ENCODE data around the gene MMP17.

Gene MMP17

DNA sequence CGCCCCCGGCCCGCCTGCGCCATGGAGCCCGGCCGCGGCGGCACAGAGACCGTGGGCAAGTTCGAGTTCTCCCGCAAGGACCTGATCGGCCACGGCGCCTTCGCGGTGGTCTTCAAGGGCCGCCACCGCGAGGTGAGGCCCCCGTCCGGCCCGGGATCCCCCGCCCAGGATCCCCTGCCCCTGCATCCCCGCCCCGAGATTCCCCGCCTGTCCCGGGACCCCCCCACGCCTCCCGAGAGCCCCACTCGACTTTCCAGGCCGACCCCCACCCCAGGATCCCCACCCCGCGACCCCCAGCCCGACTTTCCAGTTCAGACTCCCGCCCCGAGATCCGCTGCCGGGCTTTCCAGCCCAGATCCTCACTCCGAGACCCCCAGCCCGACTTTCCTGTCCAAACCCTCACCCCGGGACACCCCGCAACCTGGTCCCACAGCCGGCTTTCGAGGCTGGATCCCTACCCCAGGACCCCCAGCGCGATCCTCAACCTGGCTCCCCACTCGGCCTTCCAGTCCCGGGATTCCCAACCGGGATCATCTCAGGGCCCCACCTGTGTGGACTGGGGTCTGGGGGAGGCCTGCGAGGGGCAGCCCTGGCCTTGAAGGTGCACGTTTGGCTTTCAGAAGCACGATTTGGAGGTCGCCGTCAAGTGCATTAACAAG lies 66.9 kb downstream of the MMP17 start:
- H3K27me3 Mint-ChIP-seq (ENCODE audit: low read depth), result no peaks in the 10 kb centered on the region
- H3K36me3 Mint-ChIP-seq (ENCODE audit: low read depth), result no peaks in the 10 kb centered on the region
- peak overlapping the region; percentile 84 for H3K4me3 Mint-ChIP-seq
- peaks cover 5% of the 10 kb centered on the region for H3K4me1 Mint-ChIP-seq (ENCODE audit: low read depth)
- no peaks in the 10 kb centered on the region for H3K9me3 Mint-ChIP-seq
- H3K27ac Mint-ChIP-seq, result peak overlapping the region; percentile 82

DNA sequence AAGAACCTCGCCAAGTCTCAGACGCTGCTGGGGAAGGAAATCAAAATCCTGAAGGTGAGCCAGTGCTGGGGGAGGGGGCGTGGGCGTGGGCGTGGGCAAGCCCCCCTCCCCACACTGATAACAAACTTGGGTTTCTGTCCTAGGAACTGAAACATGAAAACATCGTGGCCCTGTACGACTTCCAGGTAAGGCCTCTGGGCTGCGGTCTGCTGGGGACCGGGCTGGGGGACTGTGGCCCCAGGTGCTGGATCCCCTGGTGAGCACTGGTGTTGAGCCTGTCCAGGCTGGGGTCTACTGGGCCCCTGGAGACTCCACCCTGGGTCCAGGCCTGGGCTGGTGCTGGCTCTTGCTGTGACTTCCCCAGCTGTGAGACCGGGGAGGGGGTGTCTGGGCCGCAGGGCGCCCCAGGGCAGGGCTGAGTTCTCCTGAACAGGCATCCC lies 67.5 kb downstream of the MMP17 start:
- no peaks in the 10 kb centered on the region for H3K27me3 Mint-ChIP-seq (ENCODE audit: low read depth)
- peak overlapping the region; percentile 84 for H3K4me3 Mint-ChIP-seq
- peak overlapping the region; percentile 82 for H3K27ac Mint-ChIP-seq

DNA sequence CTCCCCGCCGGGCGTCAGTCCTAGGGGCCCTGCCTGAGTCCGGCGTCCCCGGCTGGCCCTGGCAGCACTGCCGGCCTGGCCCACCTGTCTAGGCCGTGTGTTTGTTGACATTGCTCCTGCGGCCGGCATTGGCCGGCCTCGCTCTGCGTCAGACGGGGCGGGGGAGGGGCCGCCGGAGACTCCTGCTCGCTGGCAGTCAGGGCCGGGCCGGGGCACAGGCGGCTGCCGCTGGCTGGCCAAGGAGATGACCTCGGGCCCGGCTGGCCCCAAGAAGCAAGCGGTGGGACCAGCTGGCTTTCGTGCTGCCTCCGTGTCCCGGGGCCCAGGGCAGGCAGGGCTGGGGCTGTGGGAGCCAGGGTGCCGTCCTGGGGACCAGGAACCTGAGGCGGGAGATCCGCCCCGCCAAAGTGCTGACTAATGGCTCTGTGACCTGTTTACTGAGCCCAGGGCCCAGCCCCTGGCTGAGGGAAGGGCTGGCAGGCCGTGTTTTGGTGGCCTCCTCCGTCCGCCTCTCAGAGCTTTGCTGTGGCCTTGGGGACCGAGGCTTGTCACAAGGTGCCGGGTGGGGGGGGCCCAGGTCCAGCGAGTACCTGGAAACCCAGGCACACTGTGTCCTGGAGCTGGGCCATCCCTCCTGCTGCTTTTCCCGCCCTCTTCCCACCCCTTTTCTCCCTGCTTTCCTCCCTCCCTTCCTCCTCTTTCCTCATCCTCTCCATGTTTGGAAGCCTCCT lies 68.1 kb downstream of the MMP17 start:
- no peaks in the 10 kb centered on the region for H3K9me3 Mint-ChIP-seq
- peaks cover 6% of the 10 kb centered on the region for H3K4me1 Mint-ChIP-seq (ENCODE audit: low read depth)
- peak overlapping the region; percentile 82 for H3K27ac Mint-ChIP-seq
- H3K36me3 Mint-ChIP-seq (ENCODE audit: low read depth), result no peaks in the 10 kb centered on the region
- peak overlapping the region; percentile 84 for H3K4me3 Mint-ChIP-seq
- H3K27me3 Mint-ChIP-seq (ENCODE audit: low read depth), result no peaks in the 10 kb centered on the region

More for the DNA sequence above, 67.5 kb downstream of the MMP17 start:
- Mint-ChIP-seq H3K9me3 (no peaks in the 10 kb centered on the region), H3K4me1 (ENCODE audit: low read depth) (peaks cover 6% of the 10 kb centered on the region), H3K36me3 (ENCODE audit: low read depth) (no peaks in the 10 kb centered on the region)

DNA sequence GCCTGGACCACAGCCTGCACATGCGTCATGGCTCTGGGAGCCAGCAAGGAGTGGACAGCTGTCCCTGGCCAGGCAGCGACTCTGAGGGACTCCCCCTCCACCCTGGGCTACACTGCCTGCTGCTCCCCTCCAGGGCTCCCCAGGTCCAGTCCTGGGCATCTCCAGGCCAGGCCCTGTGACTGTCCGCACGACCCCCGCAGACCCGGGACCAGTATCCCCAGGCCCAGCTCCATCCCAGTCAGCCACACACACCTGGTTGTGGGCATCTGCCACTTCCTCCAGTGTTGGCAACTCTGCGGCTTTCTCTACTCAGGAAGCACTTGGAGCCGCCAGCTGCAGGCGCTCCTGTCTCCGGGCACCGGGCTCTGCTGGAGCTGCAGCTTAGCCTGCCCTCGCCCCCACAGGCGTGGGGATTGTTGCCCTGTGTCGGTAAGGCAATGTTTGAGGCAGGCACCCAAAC lies 68.6 kb downstream of the MMP17 start:
- H3K4me3 Mint-ChIP-seq, result peak overlapping the region; percentile 28
- no peaks in the 10 kb centered on the region for H3K27me3 Mint-ChIP-seq (ENCODE audit: low read depth)
- H3K27ac Mint-ChIP-seq, result no peak overlapping the region
- no peaks in the 10 kb centered on the region for H3K36me3 Mint-ChIP-seq (ENCODE audit: low read depth)
- no peaks in the 10 kb centered on the region for H3K9me3 Mint-ChIP-seq
- H3K4me1 Mint-ChIP-seq (ENCODE audit: low read depth), result peaks cover 6% of the 10 kb centered on the region

DNA sequence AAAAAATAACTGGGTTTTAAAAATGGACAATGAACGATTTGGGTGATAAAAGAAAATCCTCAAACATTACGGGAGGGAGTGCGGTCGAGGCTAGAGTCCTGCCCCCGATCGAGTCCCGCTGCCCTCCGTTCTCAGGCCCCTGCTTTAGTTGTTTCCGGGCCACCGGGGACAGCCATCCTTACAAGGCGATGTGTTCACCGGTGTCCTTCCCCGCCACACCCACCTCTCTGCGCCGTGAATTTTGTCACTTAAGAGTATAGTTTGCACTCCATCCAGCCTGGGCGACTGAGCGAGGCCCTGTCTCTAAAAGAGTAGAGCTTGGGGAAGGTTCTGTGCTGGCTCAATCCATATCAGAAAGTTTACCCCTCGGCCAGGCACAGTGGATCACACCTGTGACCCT lies 69.1 kb downstream of the MMP17 start:
- Mint-ChIP-seq H3K27me3 (ENCODE audit: low read depth) (no peaks in the 10 kb centered on the region), H3K27ac (no peak overlapping the region), H3K36me3 (ENCODE audit: low read depth) (no peaks in the 10 kb centered on the region)

DNA sequence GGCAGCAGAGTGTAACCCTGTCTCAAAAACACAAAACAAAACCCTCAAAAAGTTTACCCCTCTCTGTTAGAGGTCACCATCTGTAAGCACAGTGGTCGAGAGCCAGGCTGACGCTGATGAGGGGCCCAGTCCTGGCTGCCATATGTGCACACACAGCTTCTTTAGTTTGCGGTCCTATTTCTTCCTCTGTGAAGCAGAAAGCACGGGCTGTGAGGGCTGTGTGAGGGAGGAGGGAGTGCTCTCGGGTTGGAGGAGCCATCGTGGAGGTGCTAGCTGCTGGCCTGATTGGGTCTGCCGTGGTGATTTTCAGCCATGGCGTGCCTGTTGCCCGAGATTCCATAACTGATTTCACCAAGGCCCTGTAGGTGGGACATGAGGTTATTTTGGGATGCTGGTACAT lies 69.7 kb downstream of the MMP17 start:
- Mint-ChIP-seq H3K27me3 (ENCODE audit: low read depth) (no peaks in the 10 kb centered on the region), H3K4me3 (no peak overlapping the region), H3K9me3 (no peaks in the 10 kb centered on the region), H3K27ac (no peak overlapping the region), H3K4me1 (ENCODE audit: low read depth) (peaks cover 6% of the 10 kb centered on the region), H3K36me3 (ENCODE audit: low read depth) (no peaks in the 10 kb centered on the region)

More for the DNA sequence above, 69.1 kb downstream of the MMP17 start:
- Mint-ChIP-seq H3K9me3 (no peaks in the 10 kb centered on the region), H3K4me3 (peak overlapping the region; percentile 14), H3K4me1 (ENCODE audit: low read depth) (peaks cover 6% of the 10 kb centered on the region)

DNA sequence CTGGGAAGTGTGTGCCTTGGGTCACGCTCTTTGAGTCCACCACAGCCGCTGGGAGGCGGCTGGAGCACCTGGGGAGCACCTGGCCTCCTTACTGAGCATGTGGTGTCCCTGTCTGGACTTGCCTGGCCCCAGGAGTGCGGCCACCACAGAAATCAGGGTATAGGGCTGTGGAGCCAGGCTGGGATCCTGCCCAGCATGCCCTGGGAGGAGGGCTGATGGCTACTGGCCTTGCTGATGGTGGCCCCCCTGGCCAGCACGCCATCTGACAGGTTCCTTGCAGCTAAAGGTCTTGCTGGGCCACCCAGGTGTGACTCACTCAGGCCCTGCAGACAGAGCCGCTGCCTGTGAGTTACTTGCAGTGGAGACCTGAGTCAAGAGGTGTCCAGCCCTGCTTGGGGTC lies 72.2 kb downstream of the MMP17 start:
- Mint-ChIP-seq H3K27ac (no peak overlapping the region), H3K4me3 (no peak overlapping the region)

More for the DNA sequence above, 72.2 kb downstream of the MMP17 start:
- Mint-ChIP-seq H3K4me1 (ENCODE audit: low read depth) (peaks cover 4% of the 10 kb centered on the region), H3K9me3 (no peaks in the 10 kb centered on the region), H3K27me3 (ENCODE audit: low read depth) (no peaks in the 10 kb centered on the region), H3K36me3 (ENCODE audit: low read depth) (no peaks in the 10 kb centered on the region)

All from T-helper 1 cell treated with Interleukin-12 subunit alpha and Interleukin-12 subunit beta and Interleukin-4 antibody, amounts not matched to agents 30 μg/mL and 1 μg/mL, for 36 hours (primary cell).